ENCODE results near the gene CFHR5. TPM values are rescaled to one million over a fixed set of nuclear protein-coding genes. Genes with fewer than 3 reads are reported as not detected.
"Not testable (repeated sequence)": the region's sequence is repeated elsewhere in the genome, so short reads cannot be mapped to it uniquely, and the experiment has no call there.

The CFHR5 gene
- under 1 TPM in 1 of 6 donors, not detected in 5; 0.06 TPM for total RNA-seq
- not detected for polyA plus RNA-seq

DNA sequence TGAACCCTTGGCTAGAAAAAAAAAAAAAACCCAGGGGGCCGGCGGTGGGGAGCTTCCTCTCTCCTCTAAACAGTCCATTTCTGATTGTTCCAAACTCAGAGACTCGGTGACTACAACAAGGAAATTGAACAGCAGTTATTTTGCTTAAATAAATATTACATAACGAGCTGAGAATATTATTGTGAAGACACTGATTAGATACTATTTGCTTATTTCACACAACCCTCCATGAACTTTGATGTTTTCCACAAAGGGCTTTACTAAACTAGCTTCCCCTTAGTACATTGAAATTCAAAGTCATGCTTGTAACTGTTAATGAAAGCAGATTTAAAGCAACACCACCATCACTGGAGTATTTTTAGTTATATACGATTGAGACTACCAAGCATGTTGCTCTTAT lies at the start of gene CFHR5:
Gene CFHR5, plus strand, starts transcription at position 279 of the 400 bp plus-strand sequence. Its CDS starts 109 bp downstream, at position 388.
- intact Hi-C loops (cut with DNase I) = no loop called here
- H3K36me3 ChIP-seq = no peaks in the 10 kb centered on the region
- TF ChIP-seq, protein P1, sequence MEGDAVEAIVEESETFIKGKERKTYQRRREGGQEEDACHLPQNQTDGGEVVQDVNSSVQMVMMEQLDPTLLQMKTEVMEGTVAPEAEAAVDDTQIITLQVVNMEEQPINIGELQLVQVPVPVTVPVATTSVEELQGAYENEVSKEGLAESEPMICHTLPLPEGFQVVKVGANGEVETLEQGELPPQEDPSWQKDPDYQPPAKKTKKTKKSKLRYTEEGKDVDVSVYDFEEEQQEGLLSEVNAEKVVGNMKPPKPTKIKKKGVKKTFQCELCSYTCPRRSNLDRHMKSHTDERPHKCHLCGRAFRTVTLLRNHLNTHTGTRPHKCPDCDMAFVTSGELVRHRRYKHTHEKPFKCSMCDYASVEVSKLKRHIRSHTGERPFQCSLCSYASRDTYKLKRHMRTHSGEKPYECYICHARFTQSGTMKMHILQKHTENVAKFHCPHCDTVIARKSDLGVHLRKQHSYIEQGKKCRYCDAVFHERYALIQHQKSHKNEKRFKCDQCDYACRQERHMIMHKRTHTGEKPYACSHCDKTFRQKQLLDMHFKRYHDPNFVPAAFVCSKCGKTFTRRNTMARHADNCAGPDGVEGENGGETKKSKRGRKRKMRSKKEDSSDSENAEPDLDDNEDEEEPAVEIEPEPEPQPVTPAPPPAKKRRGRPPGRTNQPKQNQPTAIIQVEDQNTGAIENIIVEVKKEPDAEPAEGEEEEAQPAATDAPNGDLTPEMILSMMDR (IDR thresholded peaks at IDR 0.05) = no peak
- H3K4me3 ChIP-seq = no peak within 1 kb of the TSS
- WGBS, 2 donors = 33 to 40% methylated on average over 5 of the region's 5 CpGs
- no peak for ATAC-seq
- H3K27ac ChIP-seq = no peak within 1 kb of the TSS
- no peaks in the 10 kb centered on the region for H3K27me3 ChIP-seq
- DNase-seq = no peak
- H3K4me1 ChIP-seq = no peaks in the 10 kb centered on the region
- no peaks in the 10 kb centered on the region for H3K9me3 ChIP-seq
- FAIRE-seq = no peak

DNA sequence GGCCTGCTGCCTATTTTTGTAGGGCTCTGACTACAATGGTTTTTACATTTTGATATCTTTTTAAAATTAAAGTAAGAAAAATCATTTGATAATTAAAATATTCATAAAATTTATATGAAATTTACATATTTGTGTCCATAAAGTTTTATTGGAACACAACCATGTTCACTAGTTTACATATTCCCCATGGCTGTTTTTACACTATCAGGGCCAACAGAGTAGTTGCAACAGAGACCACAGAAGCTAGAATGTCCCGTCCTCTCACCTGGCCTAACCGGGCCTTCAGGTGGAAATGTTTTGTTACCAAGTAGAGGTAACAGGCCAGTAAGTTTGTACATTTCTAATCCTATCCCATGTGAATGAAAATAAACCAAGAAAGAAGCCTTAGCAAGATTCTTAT lies 44.5 kb upstream of the CFHR5 start:
- H3K4me3 ChIP-seq; FAIRE-seq; ATAC-seq; intact Hi-C loops (cut with DNase I); H3K27ac ChIP-seq; H3K27me3 ChIP-seq; H3K36me3 ChIP-seq; DNase-seq; H3K4me1 ChIP-seq; H3K9me3 ChIP-seq: not testable (repeated sequence)
- WGBS, 2 donors = 65 to 88% methylated on average over 2 of the region's 2 CpGs

DNA sequence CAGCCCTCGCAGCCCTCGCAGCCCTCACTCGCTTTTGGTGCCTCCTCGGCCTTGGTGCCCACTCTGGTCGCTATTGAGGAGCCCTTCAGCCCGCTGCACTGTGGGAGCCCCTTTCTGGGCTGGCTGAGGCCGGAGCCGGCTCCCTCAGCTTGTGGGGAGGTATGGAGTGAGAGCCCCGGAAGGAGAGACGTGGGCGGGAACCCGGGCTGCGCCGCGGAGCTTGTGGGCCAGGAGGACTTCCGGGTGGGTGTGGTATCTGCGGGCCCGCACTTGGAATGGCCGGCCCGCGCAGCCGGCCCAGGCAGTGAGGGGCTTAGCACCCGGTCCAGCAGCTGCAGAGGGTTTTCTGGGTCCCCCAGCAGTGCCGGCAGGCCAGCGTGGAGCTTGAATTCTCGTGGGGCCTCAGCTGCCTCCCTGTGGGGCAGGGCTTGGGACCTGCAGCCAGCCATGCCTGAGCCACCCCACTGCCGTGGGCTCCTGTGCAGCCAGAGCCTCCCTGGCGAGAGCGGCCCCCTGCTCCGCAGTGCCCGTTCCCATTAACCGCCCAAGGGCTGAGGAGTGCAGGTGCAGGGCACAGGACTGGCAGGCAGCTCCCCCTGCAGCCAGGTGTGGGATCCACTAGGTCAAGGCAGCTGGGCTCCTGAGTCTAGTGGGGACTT lies 43.7 kb upstream of the CFHR5 start:
- no peak for ATAC-seq
- Histone ChIP-seq H3K27ac (no peak overlapping the region), H3K4me1 (no peaks in the 10 kb centered on the region), H3K36me3 (no peaks in the 10 kb centered on the region), H3K9me3 (no peaks in the 10 kb centered on the region), H3K4me3 (no peak overlapping the region), H3K27me3 (no peaks in the 10 kb centered on the region)
- DNase-seq = peak in 1 of 6 donors; percentile 47
- WGBS, 2 donors = 84 to 91% methylated on average over 31 to 32 of the region's 32 CpGs
- FAIRE-seq = no peak
- TF ChIP-seq, protein P1 (IDR thresholded peaks at IDR 0.05) = no peak
- intact Hi-C loops (cut with DNase I) = no loop called here

DNA sequence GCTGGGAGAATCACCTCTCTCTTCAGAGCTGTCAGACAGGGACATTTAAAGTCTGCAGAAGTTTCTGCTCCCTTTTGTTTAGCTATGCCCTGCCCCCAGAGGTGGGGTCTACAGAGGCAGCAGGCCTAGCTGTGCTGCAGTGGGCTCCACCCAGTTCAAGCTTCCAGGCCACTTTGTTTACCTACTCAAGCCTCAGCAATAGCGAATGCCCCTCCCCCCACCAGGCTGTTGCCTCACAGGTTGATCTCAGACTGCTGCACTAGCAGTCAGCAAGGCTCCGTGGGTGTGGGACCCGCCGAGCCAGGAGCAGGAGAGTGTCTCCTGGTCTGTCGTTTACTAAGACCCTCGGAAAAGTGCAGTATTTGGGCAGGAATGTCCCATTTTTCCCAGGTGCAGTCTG lies 35.9 kb upstream of the CFHR5 start:
- DNase-seq = peak in 1 of 6 donors; percentile 28
- H3K4me1 ChIP-seq; ATAC-seq; H3K27ac ChIP-seq; H3K4me3 ChIP-seq; FAIRE-seq; H3K9me3 ChIP-seq; H3K27me3 ChIP-seq; intact Hi-C loops (cut with DNase I); H3K36me3 ChIP-seq: not testable (repeated sequence)
- 35 to 50% methylated on average over 6 of the region's 6 CpGs for WGBS, 2 donors

DNA sequence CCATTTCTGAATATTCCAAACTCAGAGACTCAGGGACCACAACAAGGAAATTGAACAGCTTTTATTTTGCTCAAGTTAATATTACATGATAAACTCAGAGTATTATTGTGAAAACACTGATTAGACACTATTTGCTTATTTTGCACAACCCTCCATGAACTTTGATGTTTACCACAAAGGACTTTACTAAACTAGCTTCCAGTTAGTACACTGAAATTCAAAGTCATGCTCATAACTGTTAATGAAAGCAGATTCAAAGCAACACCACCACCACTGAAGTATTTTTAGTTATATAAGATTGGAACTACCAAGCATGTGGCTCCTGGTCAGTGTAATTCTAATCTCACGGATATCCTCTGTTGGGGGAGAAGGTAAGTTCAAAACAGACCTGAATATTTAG lies 33.8 kb upstream of the CFHR5 start, which contains the start of gene CFHR2:
Gene CFHR2, plus strand, starts transcription at position 171 of the 400 bp plus-strand sequence. Its CDS starts 143 bp downstream, at position 314.
- H3K36me3 ChIP-seq; H3K4me1 ChIP-seq; H3K9me3 ChIP-seq; intact Hi-C loops (cut with DNase I); DNase-seq; H3K27me3 ChIP-seq; FAIRE-seq; H3K27ac ChIP-seq; H3K4me3 ChIP-seq; ATAC-seq: not testable (repeated sequence)
- no CpG with 5 or more reads among the region's 1 CpG for WGBS, 2 donors

DNA sequence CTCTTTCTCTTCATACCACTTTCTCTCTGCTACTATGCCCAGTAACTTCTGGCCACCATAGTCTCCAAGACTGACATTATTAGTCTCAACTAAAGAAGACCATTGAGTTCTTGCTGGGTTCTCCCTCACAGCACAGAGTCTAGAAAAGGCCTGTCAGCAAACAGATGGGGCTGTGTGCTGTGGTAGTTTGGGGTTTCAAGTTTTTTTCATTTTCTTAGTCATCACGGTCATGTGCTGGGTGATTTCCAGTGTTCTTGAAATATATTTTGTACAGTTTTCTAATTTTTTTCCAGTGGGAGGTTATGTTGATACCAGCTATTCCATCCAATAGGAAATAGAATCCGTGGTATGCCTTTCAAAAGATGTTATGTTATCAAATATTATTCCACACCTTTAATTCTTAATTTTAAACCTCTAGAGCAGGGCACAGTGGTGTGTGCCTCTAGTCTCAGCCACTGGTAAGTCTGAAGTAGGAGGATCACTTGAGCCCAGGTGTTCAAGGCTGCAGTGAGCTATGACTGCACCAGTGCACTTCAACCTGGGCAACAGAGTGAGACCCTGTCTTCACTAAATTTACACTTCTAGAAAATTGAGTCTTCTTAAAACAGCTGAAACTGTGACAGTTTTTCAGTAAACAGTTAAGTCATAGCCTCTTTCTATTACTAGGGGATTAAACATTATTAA lies 25.5 kb upstream of the CFHR5 start:
- TF ChIP-seq, protein P1 (IDR thresholded peaks at IDR 0.05) = no peak
- Histone ChIP-seq H3K36me3 (no peaks in the 10 kb centered on the region), H3K9me3 (no peaks in the 10 kb centered on the region), H3K4me3 (no peak overlapping the region), H3K4me1 (no peaks in the 10 kb centered on the region), H3K27me3 (no peaks in the 10 kb centered on the region), H3K27ac (no peak overlapping the region)
- ATAC-seq (no peak), DNase-seq (no peak), FAIRE-seq (no peak)
- WGBS, 2 donors = 47 to 54% methylated on average over 2 of the region's 2 CpGs
- intact Hi-C loops (cut with DNase I) = no loop called here

Measured in pancreas (tissue), 10 donors.